Putamen (tissue), 1 donor: ENCODE results near the gene TNFAIP8L1.

Experiments used
- DNase-seq: peaks from one replicate; pipeline ENCODE4 v3.0.0-alpha.2; 2016; ENCODE audit warnings: low spot score

Gene TNFAIP8L1

GRCh38 chr19:4649392-4650047 lies 10.2 kb downstream of the TNFAIP8L1 start:
- DNase-seq = no peak

- DNase-seq = no peak
Observed at GRCh38 chr19:4650159-4650558, 10.8 kb downstream of the TNFAIP8L1 start.

- no peak for DNase-seq
Observed at GRCh38 chr19:4652075-4652474, 12.8 kb downstream of the TNFAIP8L1 start.

DNA sequence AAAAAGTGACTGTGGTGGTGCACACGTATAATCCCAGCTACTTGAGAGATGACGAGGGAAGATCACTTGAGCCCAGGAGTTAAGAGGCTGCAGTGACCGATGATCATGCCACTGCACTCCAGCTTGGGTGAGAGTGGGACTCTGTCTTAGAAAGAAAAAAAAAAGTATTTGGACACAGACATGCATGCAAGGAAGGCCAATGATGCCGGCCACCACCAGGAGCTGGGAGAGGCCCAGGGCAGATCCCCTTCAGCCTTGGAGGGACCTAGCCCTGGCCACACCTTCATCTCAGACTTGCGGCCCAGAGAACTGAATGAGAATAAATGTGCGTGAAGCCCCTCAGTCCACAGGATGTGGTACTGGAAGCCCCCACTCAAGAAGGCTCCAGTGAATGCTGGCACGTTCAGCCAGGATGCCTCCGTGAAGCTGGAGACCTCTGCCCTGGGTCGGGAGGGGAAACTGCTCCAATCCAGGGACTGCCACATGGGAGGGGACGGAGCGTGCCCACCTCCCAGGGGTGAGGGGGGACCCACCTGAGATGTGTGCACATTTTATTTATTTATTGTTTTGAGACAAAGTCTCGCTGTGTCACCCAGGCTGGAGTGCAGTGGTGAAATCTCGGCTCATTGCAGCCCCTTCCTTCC lies 14.6 kb downstream of the TNFAIP8L1 start:
- DNase-seq = no peak

GRCh38 chr19:4654437-4655361 lies 15.4 kb downstream of the TNFAIP8L1 start:
- peak; percentile 70 for DNase-seq

- DNase-seq = no peak
Observed at GRCh38 chr19:4656102-4656501, 16.8 kb downstream of the TNFAIP8L1 start.

DNA sequence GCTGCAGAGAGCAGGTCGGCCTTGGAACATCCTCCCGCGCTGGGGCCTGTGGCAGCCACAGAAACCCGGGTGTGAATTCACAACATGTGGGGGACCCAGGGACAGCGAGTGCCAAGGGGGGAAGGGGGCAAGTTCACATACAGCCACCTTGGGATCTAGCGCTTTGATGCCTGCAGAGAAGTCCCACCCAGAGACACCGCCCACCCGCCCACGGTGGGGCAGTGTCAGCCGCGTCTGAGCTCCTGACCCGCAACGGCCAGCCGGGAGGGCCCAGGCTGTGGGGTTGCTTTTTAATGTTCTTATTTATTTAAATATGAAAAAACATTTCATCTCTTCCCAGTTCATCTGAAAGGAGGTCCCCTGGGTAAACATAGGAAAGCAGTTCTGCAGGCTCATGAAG lies 17.9 kb downstream of the TNFAIP8L1 start:
- DNase-seq = no peak

- DNase-seq = no peak
Observed at GRCh38 chr19:4657835-4658234, 18.5 kb downstream of the TNFAIP8L1 start.

DNA sequence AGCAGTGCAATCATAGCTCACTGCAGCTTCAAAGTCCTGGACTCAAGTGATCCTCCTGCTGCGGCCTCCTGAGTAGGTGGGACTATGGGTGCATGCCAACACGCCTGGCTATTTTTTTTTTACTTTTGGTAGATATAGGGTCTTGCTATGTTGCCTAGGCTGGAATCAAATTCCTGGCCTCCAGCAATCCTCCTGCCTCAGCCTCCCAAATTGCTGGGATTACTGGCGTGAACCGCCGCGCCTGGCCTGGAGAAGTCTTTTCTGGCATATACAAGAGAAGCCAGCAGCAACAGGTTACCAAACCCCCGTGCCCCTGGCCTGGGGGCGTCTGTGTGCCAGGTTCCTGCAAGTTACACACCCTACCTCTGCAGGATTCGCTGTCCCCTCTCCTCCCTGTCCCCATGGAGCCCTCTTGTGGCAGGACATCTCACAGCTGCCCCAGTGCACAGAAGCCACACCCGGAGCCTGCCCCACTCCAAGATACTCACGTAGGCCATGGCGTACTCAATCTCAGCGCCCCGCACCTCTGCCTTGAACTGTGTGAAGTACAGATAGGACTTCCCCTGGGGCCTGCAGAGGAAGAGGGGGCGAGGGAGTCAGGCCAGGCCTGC lies 21.0 kb downstream of the TNFAIP8L1 start:
- no peak for DNase-seq

GRCh38 chr19:4660993-4661392 lies 21.7 kb downstream of the TNFAIP8L1 start:
- no peak for DNase-seq

- no peak for DNase-seq
Observed at GRCh38 chr19:4662020-4662695, 22.8 kb downstream of the TNFAIP8L1 start.

DNA sequence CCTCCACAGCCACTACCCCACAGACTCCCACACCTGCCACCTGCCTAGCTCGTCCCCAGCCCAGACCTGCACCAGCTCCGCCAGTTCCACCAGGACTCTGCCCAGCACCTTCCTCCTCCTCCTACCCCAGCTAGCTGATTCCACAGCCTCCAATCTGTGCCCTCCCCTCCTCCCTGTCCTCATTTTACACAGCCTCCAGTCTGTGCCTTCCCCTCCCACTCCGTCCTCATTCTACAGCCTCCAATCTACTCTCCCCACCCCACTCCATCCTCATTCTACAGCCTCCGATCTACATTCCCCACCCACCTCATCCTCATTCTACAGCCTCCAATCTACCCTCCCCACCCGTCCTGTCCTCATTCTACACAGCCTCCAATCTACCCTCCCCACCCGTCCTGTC lies 23.5 kb downstream of the TNFAIP8L1 start:
- no peak for DNase-seq

- no peak for DNase-seq
Observed at GRCh38 chr19:4664642-4665041, 25.3 kb downstream of the TNFAIP8L1 start.

DNA sequence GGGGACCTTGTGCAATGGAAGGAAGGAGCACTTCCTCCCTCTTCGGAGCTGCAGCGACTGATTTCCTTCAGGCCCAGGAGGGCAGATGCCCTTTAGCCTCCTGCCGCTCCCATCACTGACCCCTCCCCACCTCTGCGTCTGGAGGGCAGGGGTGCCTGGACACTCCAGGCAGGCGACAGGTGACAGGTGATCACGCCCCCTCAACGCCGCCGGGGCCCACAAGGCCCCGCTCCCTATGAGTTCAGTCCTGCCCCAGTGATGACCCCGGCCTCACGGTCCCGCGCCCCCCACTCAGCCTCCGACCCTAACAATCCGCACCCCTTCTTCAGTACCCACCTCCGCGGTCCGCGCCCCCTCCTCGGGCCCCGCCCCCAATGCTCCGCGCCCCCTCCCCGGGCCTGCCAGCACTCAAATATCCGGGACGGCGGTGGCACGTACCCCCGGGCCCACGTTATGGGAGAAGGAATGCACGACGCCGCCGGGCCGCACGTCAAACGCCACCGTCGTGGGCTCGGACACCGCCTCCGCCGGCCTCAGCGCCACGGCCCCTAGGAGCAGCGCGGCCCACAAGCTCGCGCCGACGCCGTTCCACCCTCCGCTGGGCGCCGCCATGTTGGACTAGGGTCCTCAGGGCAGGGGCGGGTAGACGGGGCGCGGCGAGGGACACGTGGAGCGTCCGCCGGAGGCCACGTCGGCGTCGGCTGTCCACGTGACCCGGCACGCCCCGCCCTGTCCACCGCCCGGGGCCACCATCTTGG lies 30.6 kb downstream of the TNFAIP8L1 start, which contains the start of gene MYDGF:
Gene MYDGF (minus strand): TSS at position 620 of the 758 bp plus-strand sequence. CDS start 8 bp downstream, at position 612.
- DNase-seq = peak; percentile 89

GRCh38 chr19:4671185-4671851 lies 32.0 kb downstream of the TNFAIP8L1 start:
- no peak for DNase-seq

DNA sequence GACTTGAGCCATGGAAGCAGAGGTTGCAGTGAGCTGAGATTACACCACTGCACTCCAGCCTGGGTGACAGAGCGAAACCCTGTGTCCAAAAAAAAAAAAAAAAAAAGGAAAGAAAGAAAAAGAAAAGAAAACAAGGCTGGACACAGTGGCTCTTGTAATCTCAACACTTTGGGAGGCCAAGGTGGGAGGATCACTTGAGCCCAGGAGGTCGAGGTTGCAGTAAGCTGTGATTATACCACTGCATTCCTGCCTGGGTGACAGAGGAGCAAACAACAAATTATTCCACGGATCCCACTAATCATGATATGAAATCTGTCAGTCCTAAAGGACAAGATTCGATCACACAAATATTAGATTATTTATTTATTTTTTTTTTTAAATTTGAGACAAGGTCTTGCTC lies 33.9 kb downstream of the TNFAIP8L1 start:
- no peak for DNase-seq

DNA sequence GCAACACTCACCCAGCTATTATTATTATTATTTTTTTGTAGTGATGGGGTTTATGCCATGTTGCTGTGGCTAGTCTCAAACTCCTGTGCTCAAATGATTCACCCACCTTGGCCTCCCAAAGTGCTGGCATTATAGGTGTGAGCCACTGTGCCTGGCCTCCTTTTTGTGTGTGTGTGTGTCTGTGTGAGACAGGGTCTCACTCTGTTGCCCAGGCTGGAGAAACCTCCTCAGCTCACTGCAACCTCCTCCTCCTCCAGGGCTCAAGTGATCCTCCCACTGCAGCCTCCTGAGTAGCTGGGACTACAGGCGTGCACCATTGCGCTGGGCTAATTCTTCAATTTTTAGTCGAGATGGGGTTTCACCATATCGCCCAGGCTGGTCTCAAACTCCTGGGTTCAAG lies 34.4 kb downstream of the TNFAIP8L1 start:
- no peak for DNase-seq

DNA sequence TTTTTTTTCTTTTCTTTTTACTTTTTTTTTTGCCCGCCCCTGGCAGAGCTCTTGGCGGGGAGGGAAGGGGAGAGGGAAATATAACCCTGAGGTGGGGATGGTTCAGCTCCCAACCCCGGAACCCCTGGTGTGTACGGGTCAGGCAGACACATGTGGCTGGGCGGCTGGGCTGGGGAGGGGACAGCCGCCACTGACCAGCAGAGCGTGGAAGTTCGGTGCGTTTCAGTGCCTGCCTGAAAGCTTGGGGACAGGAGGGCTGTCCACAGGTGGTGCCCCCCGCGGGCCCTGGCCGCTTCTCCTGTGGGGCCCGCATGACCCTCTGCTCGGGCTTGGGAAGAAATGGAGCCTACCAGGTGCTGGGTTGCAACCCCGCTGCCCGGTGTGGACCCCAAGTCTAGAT lies 36.0 kb downstream of the TNFAIP8L1 start:
- no peak for DNase-seq

- no peak for DNase-seq
Observed at GRCh38 chr19:4676955-4677731, 37.8 kb downstream of the TNFAIP8L1 start.
